Measurements from ENCODE around the gene SLC34A2.

- TF ChIP-seq EZH2phosphoT487 (IDR thresholded peaks at IDR 0.05; ENCODE audit: borderline replicate concordance) = no peak
- no peak for TF ChIP-seq CTCF (conservative IDR thresholded peaks at IDR 0.05; ENCODE audit: low read length)
Observed at GRCh38 chr4:25677157-25677556, 21.5 kb downstream of the SLC34A2 start.

Data from Loucy (cell line).